Measurements from ENCODE around the gene NELFB. TPM values are rescaled to one million over a fixed set of nuclear protein-coding genes. Genes with fewer than 3 reads are reported as not detected.

NELFB gene
- total RNA-seq, 1 experiment from 2014 or later, result 71.7 TPM

- H3K9me3 Mint-ChIP-seq, result no peaks in the 10 kb centered on the region; a peak in 1 of 5 replicates
- peak overlapping the region in 1 of 3 experiments; percentile 18; a peak in 2 of 7 replicates for H3K27ac Mint-ChIP-seq
- H3K18ac ChIP-seq (ENCODE audit: insufficient read length, low read depth, low read length), result no peak overlapping the region
- no peak overlapping the region for H3K14ac ChIP-seq (ENCODE audit: insufficient read depth, low read length)
- H3K4me3 Mint-ChIP-seq, result peak overlapping the region; percentile 84 to 91
- H3K23ac ChIP-seq (ENCODE audit: insufficient read length, low read depth, low read length), result no peak overlapping the region
- H3K79me1 ChIP-seq (ENCODE audit: insufficient read depth, low read depth, low read length, poor library complexity, severe bottlenecking), result peaks cover 5% of the 10 kb centered on the region
- no peaks in the 10 kb centered on the region for H3K9me3 ChIP-seq (ENCODE audit: control insufficient read depth, low read depth, low read length)
- TF ChIP-seq CTCF (conservative IDR thresholded peaks at IDR 0.05), result no peak
- no peak overlapping the region for H2AK5ac ChIP-seq (ENCODE audit: insufficient read length, low read length)
- no peak overlapping the region for H2BK12ac ChIP-seq (ENCODE audit: insufficient read length, low read depth, low read length)
- no peaks in the 10 kb centered on the region for H3K27me3 ChIP-seq (ENCODE audit: insufficient read depth, low read length)
- no peak overlapping the region for H2BK15ac ChIP-seq (ENCODE audit: low read depth, low read length)
- H2AFZ ChIP-seq (ENCODE audit: low read length), result no peak overlapping the region
- H3K4ac ChIP-seq (ENCODE audit: low read depth, low read length), result no peak overlapping the region
- no peaks in the 10 kb centered on the region for H4K20me1 ChIP-seq (ENCODE audit: control insufficient read depth, insufficient read depth, insufficient read length)
- peaks cover 16 to 27% (median 25%) of the 10 kb centered on the region in 3 experiments; a peak in 6 of 7 replicates for H3K36me3 Mint-ChIP-seq (ENCODE audit: insufficient read depth in 1 of 3, low read depth in 3 of 3)
- H4K91ac ChIP-seq (ENCODE audit: insufficient read length, low read depth, low read length), result no peak overlapping the region
- H3K27ac ChIP-seq (ENCODE audit: insufficient read length, low read depth, low read length), result no peak overlapping the region
- H3K4me2 ChIP-seq (ENCODE audit: insufficient read depth, insufficient read length, low read length), result peak overlapping the region; percentile 68
- H3K56ac ChIP-seq (ENCODE audit: insufficient read length, low read depth, low read length), result no peak overlapping the region
- H2BK5ac ChIP-seq (ENCODE audit: insufficient read length, low read length), result no peak overlapping the region
- peak overlapping the region; percentile 43 for H3K9ac ChIP-seq (ENCODE audit: extremely low read depth, insufficient read length, low read length)
- no peak overlapping the region for H4K5ac ChIP-seq (ENCODE audit: insufficient read length, low read depth, low read length)
- DNase-seq, result peak; percentile 74
- peaks cover 14% of the 10 kb centered on the region for H3K23me2 ChIP-seq (ENCODE audit: insufficient read length, low read depth, low read length, poor library complexity, severe bottlenecking)
- H3K27me3 Mint-ChIP-seq (ENCODE audit: low read depth), result no peaks in the 10 kb centered on the region
- no CpG with 5 or more reads among the region's 51 CpGs for WGBS (ENCODE audit: extremely low coverage, insufficient read length, low lambda C conversion rate)
- H3K79me2 ChIP-seq (ENCODE audit: insufficient read depth, low read length), result peaks cover 6% of the 10 kb centered on the region; the same call in 1 of the 2 replicates
- H3T11ph ChIP-seq (ENCODE audit: low read length), result no peak overlapping the region
- peaks cover 8 to 19% of the 10 kb centered on the region in 2 experiments for H3K4me1 Mint-ChIP-seq
- no peaks in the 10 kb centered on the region for H3K4me1 ChIP-seq (ENCODE audit: insufficient read depth, low read length)
- H2BK120ac ChIP-seq (ENCODE audit: low read depth, low read length, poor library complexity, severe bottlenecking), result no peak overlapping the region
- no peak overlapping the region for H2BK20ac ChIP-seq (ENCODE audit: low read depth, low read length, poor library complexity, severe bottlenecking)
- H4K8ac ChIP-seq (replicated peaks; ENCODE audit: insufficient read length, low read depth, low read length), result no peak overlapping the region
These were observed 454 bp downstream of the NELFB start for GRCh38 chr9:137255448-137256114.

Data from H9 (cell line).